ENCODE results near the gene LHX5.

Gene LHX5

GRCh38 chr12:113477171-113477841 is 5.6 kb upstream of the LHX5 start:
- DNase-seq (ENCODE audit: low read depth), result no peak
- no peak overlapping the region for H3K9ac ChIP-seq (ENCODE audit: low read length)
- no peak overlapping the region for H3K4me3 ChIP-seq (ENCODE audit: low read length)
- H3K4me1 ChIP-seq (ENCODE audit: control insufficient read depth, insufficient read depth, low read length), result peaks cover 6% of the 10 kb centered on the region
- H3K27me3 ChIP-seq (replicated peaks; ENCODE audit: control insufficient read depth, insufficient read depth, low read length), result peaks cover 78% of the 10 kb centered on the region
- no peaks in the 10 kb centered on the region for H3K36me3 ChIP-seq (ENCODE audit: control insufficient read depth, insufficient read depth, low read length, severe bottlenecking)
- H3K9me3 ChIP-seq (ENCODE audit: control insufficient read depth, low read length), result no peaks in the 10 kb centered on the region

DNA sequence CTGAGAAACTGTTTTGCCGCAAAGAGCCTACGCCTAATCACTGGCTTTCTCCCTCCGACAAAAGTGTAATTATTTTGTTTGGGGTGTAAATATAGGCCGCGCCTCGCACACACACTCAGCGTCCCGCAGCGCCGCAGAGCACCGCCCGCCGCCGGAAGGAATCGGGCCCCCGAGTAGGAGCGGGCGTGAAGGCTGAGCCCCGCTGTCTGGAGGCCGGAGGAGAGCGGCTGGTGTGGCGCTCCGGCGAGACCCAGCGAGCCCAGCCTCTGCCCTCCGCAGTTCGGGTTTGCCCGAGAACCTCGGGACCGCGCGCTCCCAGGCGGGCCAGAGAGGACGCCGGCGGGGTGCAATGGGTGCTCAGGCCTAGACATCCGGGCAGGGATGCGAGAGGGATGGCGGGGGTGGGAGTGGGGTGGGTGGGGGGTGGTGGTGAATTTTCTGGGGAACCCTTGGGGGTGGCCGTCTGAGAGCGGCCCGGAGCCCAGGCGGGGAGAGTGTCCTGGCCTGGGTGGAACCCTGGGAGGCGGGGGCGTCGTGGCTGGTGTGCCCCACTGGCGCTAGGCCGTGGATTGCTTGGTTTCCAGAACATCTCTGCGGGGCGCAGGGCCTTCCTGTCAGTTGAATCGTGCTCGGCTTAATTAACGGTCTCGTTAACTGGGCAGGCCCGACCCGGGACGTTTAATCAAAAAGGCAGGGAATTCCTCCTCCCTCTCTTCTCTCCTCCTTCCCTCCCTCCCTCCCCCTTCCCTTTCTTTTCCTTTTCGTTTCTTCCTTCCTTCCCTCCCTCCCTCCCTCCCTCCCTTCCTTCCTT is 4.7 kb upstream of the LHX5 start:
- Histone ChIP-seq H3K36me3 (ENCODE audit: control insufficient read depth, insufficient read depth, low read length, severe bottlenecking) (no peaks in the 10 kb centered on the region), H3K4me3 (ENCODE audit: low read length) (no peak overlapping the region), H3K4me1 (ENCODE audit: control insufficient read depth, insufficient read depth, low read length) (peaks cover 6% of the 10 kb centered on the region), H3K9ac (ENCODE audit: low read length) (no peak overlapping the region), H3K9me3 (ENCODE audit: control insufficient read depth, low read length) (no peaks in the 10 kb centered on the region), H3K27me3 (replicated peaks; ENCODE audit: control insufficient read depth, insufficient read depth, low read length) (peaks cover 81% of the 10 kb centered on the region)
- DNase-seq (ENCODE audit: low read depth), result no peak

DNA sequence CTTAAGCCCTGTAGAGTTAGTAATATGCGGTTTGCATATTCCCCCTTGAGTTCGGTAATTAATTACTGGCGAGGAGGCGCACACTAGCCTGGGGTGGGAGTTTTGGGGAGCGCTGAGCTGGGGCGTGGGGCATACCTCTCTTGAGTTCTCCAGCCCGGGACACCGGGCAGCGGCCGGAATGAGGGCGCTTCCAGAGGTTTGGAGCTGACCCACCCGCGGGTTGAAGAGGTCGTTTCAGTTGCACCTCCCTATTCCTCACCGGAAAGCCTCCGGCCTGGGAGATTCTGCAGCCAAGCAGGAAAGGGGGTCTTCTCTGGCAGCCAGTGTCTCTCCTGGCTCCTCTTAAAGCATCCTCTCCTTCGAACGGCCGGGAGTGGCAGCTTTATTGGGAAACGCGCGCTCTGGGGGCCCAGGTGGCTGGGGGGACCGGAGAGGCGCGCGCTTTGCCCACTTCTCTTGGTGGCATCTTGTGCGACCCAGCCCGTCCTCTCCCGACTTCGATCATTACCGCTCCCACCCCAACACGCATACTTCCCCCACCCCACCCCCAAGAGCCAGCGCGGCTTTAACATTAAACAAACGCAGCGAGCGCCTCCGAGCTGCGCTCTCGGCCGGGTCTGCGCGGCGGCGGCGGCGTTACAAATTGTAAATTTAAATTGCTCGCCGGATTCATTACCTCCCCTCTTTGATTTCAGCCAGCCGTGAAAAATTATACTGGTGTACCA is 3.9 kb upstream of the LHX5 start:
- no peaks in the 10 kb centered on the region for H3K9me3 ChIP-seq (ENCODE audit: control insufficient read depth, low read length)
- no peak overlapping the region for H3K9ac ChIP-seq (ENCODE audit: low read length)
- peaks cover 81% of the 10 kb centered on the region for H3K27me3 ChIP-seq (replicated peaks; ENCODE audit: control insufficient read depth, insufficient read depth, low read length)
- no peak overlapping the region for H3K4me3 ChIP-seq (ENCODE audit: low read length)
- H3K4me1 ChIP-seq (ENCODE audit: control insufficient read depth, insufficient read depth, low read length), result peaks cover 6% of the 10 kb centered on the region
- DNase-seq (ENCODE audit: low read depth), result no peak
- H3K36me3 ChIP-seq (ENCODE audit: control insufficient read depth, insufficient read depth, low read length, severe bottlenecking), result no peaks in the 10 kb centered on the region

GRCh38 chr12:113474635-113475436 is 3.2 kb upstream of the LHX5 start:
- no peaks in the 10 kb centered on the region for H3K9me3 ChIP-seq (ENCODE audit: control insufficient read depth, low read length)
- peaks cover 3% of the 10 kb centered on the region for H3K4me1 ChIP-seq (ENCODE audit: control insufficient read depth, insufficient read depth, low read length)
- no peak overlapping the region for H3K4me3 ChIP-seq (ENCODE audit: low read length)
- no peaks in the 10 kb centered on the region for H3K36me3 ChIP-seq (ENCODE audit: control insufficient read depth, insufficient read depth, low read length, severe bottlenecking)
- H3K9ac ChIP-seq (ENCODE audit: low read length), result no peak overlapping the region
- DNase-seq (ENCODE audit: low read depth), result no peak
- peaks cover 81% of the 10 kb centered on the region for H3K27me3 ChIP-seq (replicated peaks; ENCODE audit: control insufficient read depth, insufficient read depth, low read length)

DNA sequence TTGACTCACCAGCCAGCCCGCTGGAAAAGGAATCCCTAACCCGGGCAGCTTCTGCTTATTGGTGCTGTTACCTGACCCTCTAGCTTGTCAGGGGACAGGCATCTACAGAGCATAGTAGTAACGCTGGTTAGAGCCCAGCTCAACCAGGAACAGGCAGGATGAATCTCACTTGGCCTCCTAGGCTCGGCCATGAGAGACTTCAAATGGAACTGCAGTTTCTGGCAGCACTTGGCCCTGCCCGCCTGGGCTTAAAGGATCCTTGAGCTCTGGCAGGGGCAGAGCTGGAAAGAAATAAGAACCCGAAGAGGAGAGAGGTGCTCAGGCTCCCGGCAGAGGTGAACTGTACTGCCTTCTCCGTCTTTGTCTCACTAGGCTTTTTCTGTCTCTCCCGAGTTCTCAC is 2.3 kb upstream of the LHX5 start:
- Histone ChIP-seq H3K9me3 (ENCODE audit: control insufficient read depth, low read length) (no peaks in the 10 kb centered on the region), H3K4me1 (ENCODE audit: control insufficient read depth, insufficient read depth, low read length) (no peaks in the 10 kb centered on the region)
- DNase-seq (ENCODE audit: low read depth), result no peak

DNA sequence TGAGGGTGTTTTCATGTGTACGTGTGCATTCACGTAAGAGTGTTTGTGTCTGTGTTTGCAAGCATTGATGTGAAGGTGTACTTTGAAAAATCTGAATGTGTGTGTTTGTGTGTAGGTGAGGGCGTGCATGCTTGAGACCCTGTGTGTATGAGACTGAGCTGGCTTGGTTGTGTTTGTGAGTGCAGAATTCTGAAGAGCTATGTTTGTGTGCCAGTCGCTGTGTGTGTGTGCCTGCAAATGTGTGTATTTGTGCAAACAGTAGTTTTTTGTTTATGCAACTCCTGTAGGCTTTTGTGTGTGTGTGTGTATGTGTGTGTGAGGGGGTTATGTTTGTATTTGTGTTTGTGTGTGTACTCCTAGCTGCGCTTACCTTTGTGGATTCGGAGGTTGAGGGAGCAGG is 1.7 kb upstream of the LHX5 start:
- no peaks in the 10 kb centered on the region for H3K4me1 ChIP-seq (ENCODE audit: control insufficient read depth, insufficient read depth, low read length)
- no peaks in the 10 kb centered on the region for H3K9me3 ChIP-seq (ENCODE audit: control insufficient read depth, low read length)
- H3K9ac ChIP-seq (ENCODE audit: low read length), result no peak overlapping the region
- H3K4me3 ChIP-seq (ENCODE audit: low read length), result no peak overlapping the region
- no peak for DNase-seq (ENCODE audit: low read depth)
- no peaks in the 10 kb centered on the region for H3K36me3 ChIP-seq (ENCODE audit: control insufficient read depth, insufficient read depth, low read length, severe bottlenecking)
- peaks cover 82% of the 10 kb centered on the region for H3K27me3 ChIP-seq (replicated peaks; ENCODE audit: control insufficient read depth, insufficient read depth, low read length)

More for the DNA sequence above, 2.3 kb upstream of the LHX5 start:
- H3K27me3 ChIP-seq (replicated peaks; ENCODE audit: control insufficient read depth, insufficient read depth, low read length), result peaks cover 81% of the 10 kb centered on the region
- H3K4me3 ChIP-seq (ENCODE audit: low read length), result no peak overlapping the region
- no peaks in the 10 kb centered on the region for H3K36me3 ChIP-seq (ENCODE audit: control insufficient read depth, insufficient read depth, low read length, severe bottlenecking)
- no peak overlapping the region for H3K9ac ChIP-seq (ENCODE audit: low read length)

- Histone ChIP-seq H3K9ac (ENCODE audit: low read length) (no peak overlapping the region), H3K9me3 (ENCODE audit: control insufficient read depth, low read length) (no peaks in the 10 kb centered on the region), H3K36me3 (ENCODE audit: control insufficient read depth, insufficient read depth, low read length, severe bottlenecking) (no peaks in the 10 kb centered on the region), H3K27me3 (replicated peaks; ENCODE audit: control insufficient read depth, insufficient read depth, low read length) (peaks cover 81% of the 10 kb centered on the region), H3K4me3 (ENCODE audit: low read length) (no peak overlapping the region), H3K4me1 (ENCODE audit: control insufficient read depth, insufficient read depth, low read length) (no peaks in the 10 kb centered on the region)
- DNase-seq (ENCODE audit: low read depth), result no peak
Measured at GRCh38 chr12:113472191-113473121, 785 bp upstream of the LHX5 start.

DNA sequence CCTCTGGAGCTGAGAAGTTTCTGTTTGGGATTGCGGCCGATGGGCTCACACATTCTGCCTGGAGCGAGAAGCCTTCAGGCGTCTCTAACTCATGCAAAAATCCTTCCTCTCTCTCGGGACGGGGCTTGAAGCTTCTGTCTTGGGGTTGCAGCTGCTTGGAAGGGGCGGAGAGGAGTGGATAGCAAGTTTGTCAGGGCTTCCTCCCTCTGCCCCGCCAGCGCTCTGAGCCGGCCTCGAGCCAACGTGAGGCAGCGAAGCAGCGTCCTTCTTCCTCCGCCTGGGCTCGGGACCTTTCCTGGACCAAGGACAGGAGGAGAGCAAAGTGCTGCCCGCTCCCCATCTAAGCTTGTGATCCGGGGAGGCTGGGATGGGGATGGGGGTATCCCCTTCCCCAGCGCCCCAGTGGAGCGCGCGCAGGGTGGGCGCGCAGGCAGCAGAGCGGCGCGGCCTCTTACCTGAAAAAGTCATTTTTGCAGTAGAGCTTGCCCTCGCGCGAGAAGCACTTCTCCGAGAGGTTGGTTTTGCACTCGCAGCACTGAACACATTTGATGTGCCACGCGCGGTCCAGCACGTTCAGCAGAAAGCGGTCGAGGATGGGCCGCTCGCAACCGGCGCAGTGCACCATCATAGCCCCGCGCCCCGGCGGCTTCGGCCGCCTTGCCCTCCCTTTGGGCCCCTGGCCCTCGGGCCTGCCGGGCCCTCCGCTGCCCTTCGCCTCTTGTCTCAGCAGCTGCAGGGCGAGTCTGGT is 626 bp downstream of the LHX5 start:
- H3K4me3 ChIP-seq (ENCODE audit: low read length), result no peak overlapping the region
- H3K9ac ChIP-seq (ENCODE audit: low read length), result no peak overlapping the region
- no peaks in the 10 kb centered on the region for H3K36me3 ChIP-seq (ENCODE audit: control insufficient read depth, insufficient read depth, low read length, severe bottlenecking)
- H3K4me1 ChIP-seq (ENCODE audit: control insufficient read depth, insufficient read depth, low read length), result no peaks in the 10 kb centered on the region
- H3K27me3 ChIP-seq (replicated peaks; ENCODE audit: control insufficient read depth, insufficient read depth, low read length), result peaks cover 92% of the 10 kb centered on the region
- DNase-seq (ENCODE audit: low read depth), result no peak
- H3K9me3 ChIP-seq (ENCODE audit: control insufficient read depth, low read length), result no peaks in the 10 kb centered on the region

DNA sequence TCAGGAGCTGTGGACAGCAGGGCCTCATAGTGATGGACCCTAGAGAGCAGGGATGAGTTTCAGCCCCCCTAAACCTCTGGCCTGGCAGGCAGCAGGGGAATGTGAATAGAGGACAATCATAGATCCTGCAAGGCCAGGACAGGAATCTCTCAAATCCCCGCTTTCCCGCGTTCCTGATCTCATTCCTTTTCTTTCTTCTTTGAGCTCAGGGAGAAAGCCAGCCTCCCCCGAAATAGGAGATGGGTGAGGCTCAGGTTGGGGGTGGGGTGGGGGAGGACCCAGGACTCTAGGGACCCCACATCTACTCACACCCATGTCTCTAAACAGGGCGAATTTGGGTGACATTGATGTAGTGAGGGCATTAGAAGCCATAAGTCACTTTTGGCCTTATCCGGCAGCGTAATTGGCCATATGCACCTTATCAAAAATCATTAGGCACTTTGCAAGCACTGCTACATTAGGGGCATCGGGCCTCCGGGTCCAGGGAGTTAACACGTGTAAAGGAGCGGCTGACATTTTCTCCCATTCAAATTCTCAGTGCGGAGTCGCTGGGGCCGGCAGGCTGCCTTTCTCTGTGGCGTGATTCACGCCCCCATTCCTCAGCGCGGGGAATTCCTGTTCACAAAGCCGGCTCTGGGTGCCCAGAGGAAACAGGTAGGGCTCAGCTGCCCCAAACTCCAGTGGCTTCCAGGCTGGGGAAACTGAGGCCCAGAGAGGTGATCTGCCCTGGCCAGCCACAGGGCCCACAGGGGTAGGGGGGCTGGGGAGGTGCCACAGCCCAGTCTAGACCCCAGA is 1.5 kb downstream of the LHX5 start:
- Histone ChIP-seq H3K4me1 (ENCODE audit: control insufficient read depth, insufficient read depth, low read length) (no peaks in the 10 kb centered on the region), H3K4me3 (ENCODE audit: low read length) (no peak overlapping the region)
- no peak for DNase-seq (ENCODE audit: low read depth)

More for the DNA sequence above, 1.5 kb downstream of the LHX5 start:
- Histone ChIP-seq H3K36me3 (ENCODE audit: control insufficient read depth, insufficient read depth, low read length, severe bottlenecking) (no peaks in the 10 kb centered on the region), H3K9me3 (ENCODE audit: control insufficient read depth, low read length) (no peaks in the 10 kb centered on the region), H3K9ac (ENCODE audit: low read length) (no peak overlapping the region), H3K27me3 (replicated peaks; ENCODE audit: control insufficient read depth, insufficient read depth, low read length) (peaks cover 90% of the 10 kb centered on the region)

Measured in adipocyte (in vitro differentiated cells).